HPDE6-E6E7 (cell line): ENCODE results near the gene GPR108.
"Not testable (repeated sequence)": the region's sequence is repeated elsewhere in the genome, so short reads cannot be mapped to it uniquely, and the experiment has no call there.

Experiments used
- DNase-seq: peaks from one replicate; pipeline ENCODE4 v3.0.0; 2011; ENCODE audit warnings: missing footprints; ENCODE audit errors: extremely low spot score

Gene GPR108

DNA sequence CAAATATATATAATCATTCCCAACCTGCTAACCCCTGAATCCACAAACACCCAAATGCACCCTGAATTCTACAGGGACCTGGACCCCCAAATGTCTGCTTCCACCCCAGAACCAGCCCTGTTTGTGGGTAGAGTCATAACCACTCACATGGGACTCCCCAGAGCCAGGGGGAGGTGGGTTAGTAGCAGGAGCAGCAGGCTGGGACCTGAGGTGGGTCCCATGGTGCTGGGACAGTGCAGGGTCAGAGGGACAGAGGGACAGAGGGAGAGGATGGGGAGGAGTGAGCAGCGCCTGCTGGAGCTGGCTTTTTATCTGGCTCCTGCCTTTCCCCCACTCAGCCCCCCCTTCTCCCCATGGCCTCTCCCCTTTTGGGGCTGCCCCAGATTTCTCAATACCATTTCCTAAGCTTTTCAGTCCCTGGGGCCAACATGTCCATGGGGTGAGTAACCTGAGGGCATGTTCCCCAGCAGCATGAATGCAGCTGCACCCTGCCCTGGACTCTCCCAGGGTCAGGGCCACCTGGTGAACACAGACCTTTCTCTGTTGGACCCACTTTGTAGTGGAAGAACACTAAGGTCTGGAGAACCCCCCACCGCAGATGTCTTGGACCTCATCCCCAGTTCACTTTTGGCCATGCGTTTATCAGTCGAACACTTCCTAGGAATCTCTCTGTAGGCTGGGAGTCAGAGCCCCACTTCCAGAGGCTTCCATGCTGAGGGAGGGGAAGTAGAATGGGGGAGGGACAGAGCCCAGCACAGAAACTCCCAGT lies 16.8 kb downstream of the GPR108 start, which contains the start of gene C3:
C3 (minus strand) TSS at position 282 of the 769 bp plus-strand sequence; CDS start at position 221, 61 bp downstream.
- peak; percentile 82 for DNase-seq

DNA sequence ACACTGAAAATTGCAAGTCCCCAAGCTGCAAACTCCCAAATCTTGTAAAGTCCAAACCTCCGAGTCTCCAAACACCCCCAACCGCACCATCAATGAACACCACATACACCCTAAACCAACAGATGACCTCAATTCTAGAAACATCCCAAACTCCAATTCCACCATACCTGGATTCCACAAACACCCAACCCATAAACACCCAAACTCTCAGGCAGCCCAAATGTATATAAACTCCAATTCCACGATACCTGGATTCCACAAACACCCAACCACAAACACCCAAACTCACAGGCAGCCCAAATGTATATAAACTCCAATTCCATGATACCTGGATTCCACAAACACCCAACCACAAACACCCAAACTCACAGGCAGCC lies 17.4 kb downstream of the GPR108 start:
- DNase-seq = no peak

GRCh38 chr19:6719540-6719861 lies 17.9 kb downstream of the GPR108 start:
- DNase-seq = no peak

GRCh38 chr19:6718741-6719539 lies 18.4 kb downstream of the GPR108 start:
- no peak for DNase-seq

DNA sequence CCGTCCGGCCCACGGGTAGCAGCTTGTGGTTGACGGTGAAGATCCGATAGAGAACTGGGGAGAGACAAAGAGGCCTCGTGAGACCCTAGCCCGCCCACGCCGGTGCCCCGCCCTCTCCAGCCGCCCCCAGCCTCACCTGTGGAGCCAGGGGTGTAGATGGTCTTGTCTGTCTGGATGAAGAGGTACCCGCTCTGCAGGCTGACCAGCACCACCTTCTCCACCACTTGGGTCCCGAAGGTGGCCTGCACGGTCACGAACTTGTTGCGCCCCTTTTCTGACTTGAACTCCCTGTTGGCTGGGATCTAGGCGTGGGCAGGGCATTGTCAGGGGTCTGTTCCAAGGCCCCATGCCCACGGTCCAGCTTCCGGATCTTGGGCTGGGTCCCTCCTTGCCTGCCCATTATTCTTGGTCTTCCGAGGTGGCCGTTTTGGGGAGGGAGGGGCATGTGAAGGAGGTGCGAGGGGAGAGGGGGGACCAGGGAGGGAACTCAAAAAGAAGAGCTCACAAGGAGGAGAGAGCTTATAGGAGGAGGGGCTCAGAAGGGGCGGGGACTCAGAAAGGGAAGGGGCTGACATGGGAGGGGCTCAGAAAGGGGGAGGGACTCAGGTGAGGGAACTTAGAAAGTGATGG lies 19.2 kb downstream of the GPR108 start:
- DNase-seq = no peak

GRCh38 chr19:6717441-6717971 lies 19.9 kb downstream of the GPR108 start:
- DNase-seq = no peak

GRCh38 chr19:6717036-6717435 lies 20.3 kb downstream of the GPR108 start:
- no peak for DNase-seq

GRCh38 chr19:6716610-6716970 lies 20.8 kb downstream of the GPR108 start:
- no peak for DNase-seq

- DNase-seq = no peak
Measured at GRCh38 chr19:6714749-6715555, 22.4 kb downstream of the GPR108 start.

GRCh38 chr19:6713773-6714692 lies 23.3 kb downstream of the GPR108 start:
- no peak for DNase-seq

DNA sequence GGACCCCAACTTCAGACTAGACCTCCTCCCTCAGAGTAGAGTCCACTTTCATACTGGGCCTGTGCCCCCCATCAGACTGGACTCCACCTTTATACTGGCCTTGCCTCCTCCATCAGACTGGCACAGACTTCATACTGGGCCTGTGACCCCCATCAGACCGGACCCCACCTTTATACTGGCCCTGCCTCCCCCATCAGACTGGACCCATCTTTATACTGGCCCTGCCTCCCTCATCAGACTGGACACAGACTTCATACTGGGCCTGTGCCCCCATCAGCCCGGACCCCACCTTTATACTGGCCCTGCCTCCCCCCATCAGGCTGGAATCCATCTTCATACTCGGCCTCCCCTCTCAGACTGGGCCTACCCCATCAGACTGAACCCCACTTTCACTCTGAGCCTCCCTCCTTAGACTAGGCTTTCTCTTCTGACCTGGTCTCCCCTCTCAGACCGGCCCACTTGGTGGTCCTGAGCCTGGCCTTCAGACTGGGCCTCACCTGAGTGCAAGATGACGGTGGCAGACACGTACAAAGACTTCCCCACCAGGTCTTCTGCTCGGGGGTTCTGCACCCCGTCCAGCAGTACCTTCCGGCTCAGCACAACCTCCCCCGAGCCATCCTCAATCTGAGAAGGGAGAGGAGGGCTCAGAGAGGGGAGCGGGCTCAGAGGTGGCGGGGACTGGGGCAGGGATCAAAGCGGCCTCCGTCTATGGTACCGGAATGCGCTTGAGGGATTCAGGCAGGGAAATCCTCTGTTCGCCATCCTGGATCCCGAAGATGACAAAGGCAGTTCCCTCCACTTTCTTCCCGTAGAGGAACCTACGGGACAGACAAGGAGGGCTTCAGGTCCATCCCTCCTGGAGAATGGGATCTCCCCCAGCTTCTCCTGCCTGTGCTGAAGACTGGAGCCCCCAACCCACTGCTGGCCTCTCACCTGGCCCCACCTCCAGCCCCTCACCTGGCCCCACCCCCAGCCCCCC lies 24.4 kb downstream of the GPR108 start:
- no peak for DNase-seq

DNA sequence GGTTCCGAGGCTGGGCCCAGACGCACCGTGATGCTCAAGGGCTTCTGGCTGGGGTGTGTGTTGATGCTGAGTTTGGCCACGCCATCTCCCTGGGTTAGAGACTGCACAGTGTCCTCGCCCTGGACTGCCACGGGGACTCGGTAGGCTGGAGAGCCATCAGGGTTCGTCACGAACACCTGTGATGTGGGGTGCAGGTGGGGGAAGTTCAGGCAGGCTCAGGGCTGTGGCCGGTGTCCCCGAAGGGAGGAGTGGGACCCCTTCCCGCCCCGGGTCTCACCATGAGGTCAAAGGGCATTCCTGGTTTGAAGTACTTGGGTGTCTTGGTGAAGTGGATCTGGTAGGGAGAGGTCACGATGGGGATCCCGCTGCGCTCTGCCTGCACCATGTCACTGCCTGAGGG lies 25.1 kb downstream of the GPR108 start:
- DNase-seq = no peak

- no peak for DNase-seq
Measured at GRCh38 chr19:6711605-6712004, 25.8 kb downstream of the GPR108 start.

- DNase-seq = no peak
Measured at GRCh38 chr19:6711078-6711361, 26.4 kb downstream of the GPR108 start.

- no peak for DNase-seq
Measured at GRCh38 chr19:6710273-6711077, 26.9 kb downstream of the GPR108 start.

DNA sequence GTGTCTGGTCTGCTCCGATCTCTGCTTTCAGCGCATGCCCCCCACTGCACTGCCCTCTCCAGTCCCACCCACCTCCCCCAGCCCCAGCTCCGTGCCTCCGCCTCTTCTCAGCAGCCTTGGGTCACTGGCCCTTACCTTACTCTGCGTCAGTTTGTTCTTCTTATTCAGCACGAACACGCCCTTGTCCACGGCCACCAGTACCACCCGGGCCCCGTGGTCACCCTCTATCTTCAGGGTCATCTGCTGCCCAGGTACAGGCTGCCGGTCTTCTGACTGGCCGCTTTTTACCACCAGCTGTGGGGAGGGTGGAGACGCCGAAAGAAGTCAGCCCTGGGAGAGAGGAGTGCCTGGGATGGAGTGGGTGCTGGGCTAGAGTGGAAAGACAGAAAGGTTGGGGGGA lies 27.8 kb downstream of the GPR108 start:
- no peak for DNase-seq

DNA sequence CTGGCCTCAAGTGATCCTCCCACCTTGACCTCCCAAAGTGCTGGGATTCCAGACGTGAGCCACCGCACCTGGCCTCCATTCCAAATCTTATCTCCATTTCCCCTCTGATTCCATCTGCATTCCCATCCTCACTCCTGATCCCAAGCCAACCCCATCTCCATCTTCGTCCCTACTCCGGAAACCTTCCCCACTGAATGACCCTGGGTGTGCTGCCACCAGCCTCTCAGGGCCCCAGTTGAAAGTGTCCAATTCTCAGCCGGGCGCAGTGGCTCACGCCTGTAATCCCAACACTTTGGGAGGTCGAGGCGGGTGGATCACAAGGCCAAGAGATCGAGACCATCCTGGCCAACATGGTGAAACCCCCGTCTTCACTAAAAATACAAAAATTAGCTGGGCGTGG lies 28.5 kb downstream of the GPR108 start:
- not testable (repeated sequence) for DNase-seq

DNA sequence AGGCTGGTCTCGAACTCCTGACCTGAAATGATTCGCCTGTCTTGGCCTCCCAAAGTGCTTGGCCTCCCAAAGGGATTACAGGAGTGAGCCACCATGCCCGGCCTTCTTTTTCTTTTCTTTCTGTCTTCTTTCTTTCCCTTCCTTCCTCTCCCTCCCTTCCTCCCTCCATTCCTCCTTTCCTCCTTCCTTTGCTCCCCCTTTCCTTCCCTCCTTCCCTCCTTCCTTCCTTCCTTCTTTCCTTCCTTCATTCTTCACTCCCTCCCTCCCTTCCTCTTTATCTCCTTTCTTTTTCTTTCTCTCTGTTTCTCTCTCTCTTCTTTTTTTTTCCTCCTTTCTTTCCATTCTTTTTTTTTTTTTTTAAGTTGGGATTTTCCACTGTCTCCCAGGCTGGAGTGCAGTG lies 29.0 kb downstream of the GPR108 start:
- no peak for DNase-seq

GRCh38 chr19:6707658-6708018 lies 29.7 kb downstream of the GPR108 start:
- no peak for DNase-seq
